GM21723 (cell line): Measurements from ENCODE around the gene APBA2.
"Not testable (repeated sequence)": the region's sequence is repeated elsewhere in the genome, so short reads cannot be mapped to it uniquely, and the experiment has no call there.

ENCODE experiments used
- ATAC-seq: cut with Tn5 transposase; IDR thresholded peaks from one replicate; pipeline ENCODE4 v1.9.1; 2021; ENCODE audit warnings: mild to moderate bottlenecking, moderate library complexity; ENCODE audit not compliant: unreplicated experiment

APBA2 gene

DNA sequence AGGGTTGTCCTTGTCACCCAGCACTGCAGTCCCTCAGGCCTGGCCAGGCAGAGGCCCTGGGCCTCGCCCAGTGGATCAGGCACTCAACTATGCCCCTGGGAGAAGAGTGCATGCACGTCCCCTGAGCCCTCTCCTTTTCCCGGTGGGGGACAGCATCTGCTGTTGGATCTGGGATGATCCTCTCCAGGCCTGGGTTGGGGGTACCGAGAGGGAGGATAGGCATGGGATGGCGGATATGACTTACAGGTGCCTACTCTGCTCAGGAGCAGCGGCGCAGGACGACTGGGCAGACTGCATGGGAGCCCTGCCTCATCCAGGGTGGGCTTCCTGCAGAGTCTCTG is 9.0 kb upstream of the APBA2 start:
- no peak for ATAC-seq

DNA sequence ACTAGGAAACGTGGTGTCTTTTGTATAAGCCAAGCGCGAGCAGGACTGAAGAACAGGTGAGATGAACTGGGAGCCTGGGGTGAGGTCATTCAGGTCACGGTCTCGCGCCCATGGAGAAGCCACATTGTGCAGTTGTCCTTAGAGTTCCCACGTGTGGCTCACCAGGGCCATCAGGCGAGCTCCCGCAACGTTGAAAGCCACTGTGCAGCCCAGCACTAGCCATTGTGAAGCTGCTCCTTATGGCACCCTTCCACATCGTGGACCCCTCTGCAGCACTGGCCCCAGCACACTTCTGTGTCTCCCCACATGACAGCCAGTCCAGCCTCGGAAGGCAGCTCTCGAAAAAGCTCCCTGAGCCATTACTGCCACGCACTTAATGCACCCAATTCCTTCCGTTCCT is 7.6 kb upstream of the APBA2 start:
- no peak for ATAC-seq

DNA sequence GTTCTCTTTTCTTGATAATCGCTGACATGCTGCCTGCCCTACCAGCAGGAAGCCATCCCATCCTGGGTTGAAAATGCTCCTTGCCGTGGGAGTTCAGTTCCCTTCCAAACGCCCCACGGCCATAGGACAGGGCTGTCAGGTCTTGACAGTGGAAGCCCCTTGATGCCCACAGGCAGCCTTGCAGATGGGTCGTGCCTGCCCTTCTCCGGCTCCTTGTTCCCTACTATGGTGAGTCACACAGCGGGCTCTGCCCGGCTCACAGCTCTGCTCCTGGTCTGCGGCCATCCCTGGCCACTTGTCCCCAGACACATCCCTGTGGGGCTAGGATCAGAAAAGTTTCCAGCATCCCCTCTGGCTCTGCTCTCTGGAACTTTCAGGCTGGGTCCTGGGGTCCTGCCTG is 6.2 kb upstream of the APBA2 start:
- ATAC-seq, result no peak

DNA sequence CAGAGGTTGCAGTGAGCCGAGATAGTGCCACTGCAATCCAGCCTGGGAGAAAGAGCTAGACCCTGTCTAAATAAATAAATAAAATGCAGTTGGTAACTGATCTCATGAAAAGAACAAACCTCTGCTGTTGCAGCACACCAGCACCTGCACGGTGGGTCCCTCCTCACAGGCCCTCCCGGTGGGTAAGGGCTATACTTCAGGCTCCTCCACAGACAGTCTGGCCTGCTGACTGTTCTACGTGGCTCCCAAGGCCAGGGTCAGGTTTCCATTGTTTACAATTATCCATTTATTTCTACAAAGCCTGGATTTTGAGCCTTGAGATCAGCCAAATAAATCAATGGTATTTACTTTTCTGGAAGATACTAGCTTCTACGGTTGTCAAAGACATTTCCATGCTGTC is 5.1 kb upstream of the APBA2 start:
- ATAC-seq, result no peak

DNA sequence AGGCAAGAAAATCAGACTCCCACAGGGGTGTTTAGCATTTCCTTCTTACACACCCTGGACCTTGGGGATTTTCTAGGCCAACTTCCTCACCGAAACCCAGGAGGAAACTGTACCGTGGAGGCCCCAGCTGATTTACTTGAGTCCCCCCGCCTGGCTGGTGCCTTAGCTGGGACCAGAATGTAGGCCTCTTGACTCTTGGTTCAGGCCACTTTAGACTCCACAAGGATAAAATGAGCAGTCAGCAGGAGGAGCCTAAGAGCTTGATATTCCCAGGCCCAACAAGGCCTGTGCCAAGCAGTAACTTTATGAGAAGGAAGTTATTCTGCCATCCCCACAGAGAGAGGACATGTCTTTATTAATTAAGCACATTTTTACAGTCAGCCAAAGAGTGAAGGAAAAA is 4.6 kb upstream of the APBA2 start:
- ATAC-seq, result no peak

DNA sequence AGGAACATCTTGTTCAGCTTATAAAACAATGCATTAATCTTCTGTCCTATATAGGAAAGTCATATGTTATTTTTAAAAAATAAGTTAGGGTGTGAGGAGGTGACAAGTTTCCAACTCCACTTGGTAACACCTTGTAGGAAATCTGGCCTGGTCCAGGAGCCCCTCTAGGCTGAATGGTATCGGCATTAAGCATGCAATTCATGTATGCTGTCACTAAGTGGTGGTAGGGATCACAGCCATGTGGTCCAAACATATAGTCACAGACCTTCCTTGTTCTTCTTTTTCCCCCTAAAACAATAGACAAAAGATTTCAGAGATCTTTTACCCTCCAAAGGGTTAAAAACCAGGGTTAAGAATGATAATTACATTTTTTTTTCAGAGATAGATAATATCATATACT is 4.2 kb upstream of the APBA2 start:
- no peak for ATAC-seq

DNA sequence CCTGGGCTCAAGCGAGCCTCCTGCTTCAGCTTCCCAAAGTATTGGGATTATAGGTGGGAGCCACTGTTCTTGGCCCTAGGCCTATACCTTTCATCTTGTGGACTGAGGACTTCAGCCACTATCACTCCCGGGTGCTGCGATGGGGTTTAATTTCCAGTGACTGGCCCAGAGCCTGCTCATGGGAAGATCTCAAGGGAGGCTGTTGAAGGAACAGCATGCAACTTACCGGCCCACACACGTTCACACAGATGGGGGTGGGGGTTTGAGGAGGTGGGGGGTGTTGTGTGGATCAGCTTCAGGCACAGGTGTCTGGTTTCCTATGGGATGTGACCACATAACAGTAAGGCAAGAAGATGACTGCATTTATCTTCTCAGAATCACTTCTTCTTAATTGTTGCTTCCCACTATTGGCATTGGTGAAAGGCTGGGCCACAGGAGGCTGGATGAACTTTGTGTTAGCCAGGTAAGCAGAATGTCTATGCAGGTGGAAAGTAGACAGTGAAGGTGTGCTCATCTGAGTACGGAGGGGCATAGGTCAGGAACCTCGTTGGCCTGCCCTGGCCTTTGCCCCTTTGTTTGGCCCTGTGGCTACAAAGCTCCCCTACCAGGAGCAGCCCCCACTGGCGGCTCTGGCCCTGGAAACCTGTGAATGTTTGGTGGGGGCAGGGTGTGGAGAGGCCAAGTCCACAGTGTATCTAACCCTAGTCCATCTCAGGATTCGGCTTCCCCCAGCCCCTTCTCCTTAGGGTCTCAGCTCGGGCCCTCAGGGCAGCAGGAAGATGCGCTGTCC is 1.4 kb upstream of the APBA2 start:
- ATAC-seq, result no peak

DNA sequence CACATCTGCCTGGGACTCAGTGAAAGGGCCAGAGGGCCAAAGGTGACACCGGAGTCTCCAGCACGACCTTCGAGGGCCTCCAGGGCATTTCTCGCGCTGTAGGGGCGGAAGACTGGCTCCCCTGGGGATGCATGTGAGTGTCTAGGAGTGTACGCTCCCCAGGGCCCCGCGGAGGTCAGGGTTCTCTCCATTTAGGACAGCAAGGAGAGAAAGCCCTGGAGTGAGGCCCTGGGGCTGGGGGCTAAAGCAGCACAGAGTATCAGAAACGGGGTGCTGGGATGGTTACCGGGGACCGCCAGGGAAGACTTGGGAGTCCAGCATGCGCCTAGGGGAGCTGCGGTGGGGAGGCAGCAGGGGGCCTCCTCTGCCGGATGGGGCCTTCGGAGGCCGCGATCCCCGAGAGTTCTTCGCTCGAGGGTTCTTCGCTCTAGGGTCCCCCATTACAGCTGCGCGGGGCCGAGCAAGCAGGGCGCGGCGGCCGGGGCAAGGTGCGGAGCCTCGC is 595 bp upstream of the APBA2 start:
- ATAC-seq, result no peak

DNA sequence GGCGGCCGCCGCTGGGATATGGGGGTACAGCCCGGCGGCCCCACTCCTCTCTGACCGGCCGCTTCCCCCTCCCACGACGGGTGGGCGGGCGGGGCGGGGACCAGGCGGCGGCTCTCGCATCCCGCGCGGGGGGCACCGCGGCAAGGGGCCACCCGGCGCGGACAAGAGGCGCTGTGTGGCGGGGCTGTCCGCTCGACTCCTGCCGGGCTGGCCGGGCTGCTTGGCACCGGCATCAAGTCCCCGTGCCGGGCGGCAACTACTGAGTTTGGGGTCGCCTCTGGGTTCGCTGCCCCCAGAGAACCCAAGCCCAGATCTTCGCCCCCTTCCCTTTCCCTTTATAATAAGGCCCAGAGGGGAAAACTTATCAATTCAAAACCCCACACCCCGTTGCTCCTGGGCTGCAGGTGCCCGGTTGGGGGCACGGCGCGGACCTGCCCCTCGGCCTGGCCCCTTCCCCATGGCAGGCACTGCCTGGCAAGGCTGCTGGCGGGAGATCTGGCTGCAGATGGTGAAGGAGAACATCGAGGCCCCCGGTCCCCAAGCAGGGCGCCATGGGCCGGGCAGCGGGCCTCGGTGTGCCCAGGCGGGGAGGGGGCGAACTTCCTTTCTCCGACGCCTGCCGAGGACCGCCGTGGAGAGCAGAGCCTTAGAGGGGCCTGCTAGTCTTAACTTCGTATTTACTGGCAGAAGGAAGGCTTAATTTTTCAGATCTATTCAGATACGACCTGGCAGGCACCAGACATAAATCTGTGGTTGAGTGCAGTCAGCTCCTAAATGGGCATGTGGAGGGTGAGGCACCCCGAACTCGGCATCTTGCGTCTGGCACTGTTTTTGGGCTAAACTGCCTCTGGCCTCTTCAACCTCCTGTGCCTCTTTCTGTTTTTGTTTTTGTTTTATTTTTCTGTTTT is 911 bp downstream of the APBA2 start:
- ATAC-seq, result no peak

DNA sequence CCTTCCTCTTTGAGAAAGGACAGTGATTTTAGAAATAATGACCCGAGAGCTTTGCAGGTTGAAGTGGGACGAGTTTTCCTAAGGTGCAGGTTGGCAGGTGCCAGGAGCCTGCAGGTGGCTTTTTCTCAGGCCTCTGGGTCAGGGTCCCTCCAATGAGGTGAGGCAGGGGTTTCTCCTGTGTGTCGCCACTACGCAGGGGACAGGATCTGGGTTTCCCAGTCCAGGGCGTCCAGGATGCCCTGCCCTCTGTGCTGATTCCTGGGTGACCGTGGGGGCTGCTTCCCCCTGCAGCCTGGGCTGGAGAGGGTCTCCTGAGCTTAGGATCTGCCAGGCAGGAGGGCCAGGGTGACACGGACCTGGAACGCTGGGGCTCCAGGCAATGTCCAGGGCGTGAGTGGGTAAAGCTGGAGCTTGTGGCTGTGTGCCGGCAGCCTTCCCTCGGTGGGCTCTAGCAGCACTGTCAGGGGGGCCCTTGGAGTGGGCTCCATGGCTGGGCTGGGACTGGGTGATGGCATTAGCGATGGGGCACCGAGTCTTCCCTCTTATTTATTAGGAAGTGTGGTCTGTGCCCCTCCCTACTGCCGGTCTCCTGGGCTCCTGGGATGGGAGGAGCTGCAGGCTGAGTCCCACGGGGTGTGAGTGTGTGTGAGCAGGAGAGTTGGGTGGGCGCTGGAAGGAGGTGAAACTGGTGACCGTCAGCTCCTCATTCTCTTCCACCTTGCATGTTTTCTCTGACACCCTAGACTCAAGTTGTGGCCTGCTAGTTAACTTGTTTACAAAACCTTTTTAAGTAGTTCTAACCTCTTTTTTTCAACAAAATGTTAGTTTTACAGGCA is 1.8 kb downstream of the APBA2 start:
- ATAC-seq, result no peak

DNA sequence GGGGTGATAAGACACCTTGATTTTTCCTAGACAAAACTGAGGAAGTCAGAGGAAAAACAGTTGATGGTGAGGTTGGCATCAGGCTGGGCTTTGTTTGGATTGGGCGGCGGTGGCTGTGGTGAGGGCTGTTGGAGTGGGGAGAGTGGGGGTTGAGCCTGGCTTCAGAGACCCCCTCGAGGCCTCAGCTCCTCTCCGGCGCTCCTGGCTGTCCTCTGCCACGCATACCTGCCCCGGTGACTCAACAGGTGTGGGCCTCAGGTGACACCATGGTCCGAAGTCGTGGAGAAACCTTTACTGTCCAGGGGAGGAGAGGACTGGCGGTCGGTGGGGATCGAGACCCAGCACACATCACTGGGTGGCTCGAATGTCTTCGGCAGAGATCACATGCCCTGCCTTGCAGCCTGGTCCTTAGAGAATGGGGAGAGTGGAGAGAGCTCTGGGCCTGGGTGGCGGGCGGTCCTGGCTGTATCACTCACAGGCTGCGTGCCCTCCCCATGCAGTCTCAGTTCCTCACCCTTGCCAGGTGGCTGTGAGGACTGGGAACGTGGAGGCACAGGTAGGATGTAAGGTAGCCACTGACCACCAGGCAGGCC is 2.6 kb downstream of the APBA2 start:
- ATAC-seq, result no peak

DNA sequence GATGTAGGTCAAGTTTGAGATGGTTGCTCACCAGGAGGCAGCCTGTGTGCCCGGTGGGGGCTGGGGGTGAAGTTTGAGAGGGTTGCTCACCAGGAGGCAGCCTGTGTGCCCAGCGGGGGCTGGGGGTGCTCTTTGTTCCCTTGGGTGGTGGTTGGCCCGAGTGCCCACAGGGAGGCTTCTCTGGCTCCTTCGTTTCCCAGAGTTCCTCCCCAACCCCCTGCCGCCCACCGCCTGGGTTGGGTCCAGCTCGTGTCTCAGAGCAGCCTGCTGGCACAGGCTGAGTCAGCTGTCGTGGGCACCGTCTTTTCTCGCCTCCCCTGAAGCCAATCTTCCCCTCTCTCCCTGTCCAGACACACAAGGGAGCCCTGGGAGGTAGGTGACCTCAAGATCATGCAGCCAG is 3.1 kb downstream of the APBA2 start:
- ATAC-seq, result no peak

DNA sequence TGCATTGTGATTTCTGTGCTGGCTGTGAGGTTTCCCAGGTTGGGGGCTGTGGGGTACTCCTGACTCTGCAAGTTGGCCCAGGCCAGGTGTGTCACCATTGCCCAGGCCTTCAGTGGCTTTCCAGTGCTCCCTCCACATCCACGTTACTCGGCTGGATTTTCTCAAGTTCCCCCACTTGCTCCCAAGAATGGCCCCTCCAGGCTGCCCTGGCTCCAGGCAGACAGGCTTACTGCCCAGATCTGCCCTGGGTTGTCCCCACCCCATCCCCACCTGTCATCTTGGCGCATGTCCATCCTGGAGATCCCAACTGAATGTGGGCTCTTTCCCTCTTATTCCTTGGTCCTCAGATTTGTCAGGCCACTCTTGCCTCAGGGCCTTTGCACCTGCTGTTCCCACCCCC is 3.6 kb downstream of the APBA2 start:
- no peak for ATAC-seq

DNA sequence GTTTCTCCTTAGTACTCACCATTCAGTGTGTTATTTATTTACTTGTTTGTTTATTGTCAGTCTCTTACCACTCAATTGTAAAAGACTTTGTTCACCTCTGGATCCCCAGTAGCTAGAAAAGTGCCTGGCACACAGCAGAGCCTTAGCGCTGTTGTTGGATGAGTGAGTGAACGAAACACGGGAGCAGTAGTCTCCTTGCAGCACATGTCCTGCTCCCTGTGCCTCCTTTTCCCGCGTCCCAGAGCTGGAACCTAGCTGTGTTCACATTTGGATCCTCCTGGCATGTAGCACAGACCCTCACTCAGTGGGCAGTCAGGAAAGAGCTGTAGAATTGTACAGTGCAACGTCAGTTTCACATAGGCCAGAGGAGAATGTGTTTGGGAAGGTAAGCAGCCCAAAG is 4.1 kb downstream of the APBA2 start:
- ATAC-seq, result not testable (repeated sequence)

DNA sequence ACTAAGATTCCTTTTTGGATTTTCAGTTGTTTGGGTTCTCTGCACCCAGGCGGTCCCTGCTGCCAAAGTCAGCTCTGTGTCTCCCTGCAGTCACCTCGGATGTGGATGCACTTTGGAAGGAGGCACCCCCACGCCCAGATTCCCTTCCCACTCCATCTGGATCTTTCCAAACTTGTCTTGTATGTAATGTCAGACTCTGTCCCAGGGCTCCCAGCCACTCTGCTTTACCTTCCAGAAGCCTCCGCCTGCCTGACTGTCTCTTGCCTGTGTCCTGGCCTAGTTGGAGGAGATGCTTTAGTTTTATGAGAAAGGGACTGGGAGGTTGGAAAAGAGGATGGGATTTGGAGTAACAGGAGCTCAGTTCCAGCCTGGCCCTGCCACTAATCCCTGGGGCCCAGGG is 4.5 kb downstream of the APBA2 start:
- ATAC-seq, result not testable (repeated sequence)

DNA sequence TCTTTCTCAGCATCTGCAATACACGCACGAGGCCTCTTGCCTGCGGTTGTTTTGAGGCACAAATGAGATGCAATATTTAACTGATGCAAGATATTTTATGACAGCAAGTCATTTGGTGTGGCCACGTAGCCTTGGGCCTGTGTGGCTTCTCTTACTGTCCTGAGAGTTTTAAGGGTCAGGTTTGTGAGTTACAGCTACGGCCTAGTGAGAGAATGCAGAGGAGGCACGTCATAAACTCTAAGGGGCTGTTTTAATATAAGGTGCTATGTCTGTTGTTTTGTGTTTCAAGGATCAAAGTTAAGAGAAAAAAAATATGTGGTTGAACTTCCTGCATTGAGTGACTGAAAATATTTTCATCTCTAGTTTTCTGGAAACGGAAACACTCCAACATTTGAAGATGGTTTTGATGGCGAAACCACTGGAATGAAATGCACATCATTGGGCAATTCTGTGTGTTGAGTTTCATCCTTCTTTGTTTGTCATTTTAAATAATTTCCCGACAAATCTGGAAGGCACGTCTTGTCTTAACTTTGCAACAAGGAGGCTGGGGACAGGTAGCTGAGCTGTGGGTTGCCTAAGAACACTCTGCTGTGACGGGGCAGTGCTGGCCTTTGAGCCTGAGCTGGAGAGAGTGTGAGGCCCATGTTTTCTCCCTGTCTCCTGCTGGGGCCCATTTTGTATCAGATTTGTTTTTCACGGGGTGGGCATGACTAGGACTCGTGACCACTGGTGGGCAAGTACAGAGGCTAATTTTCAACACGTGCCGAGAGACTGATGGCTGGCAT is 5.1 kb downstream of the APBA2 start:
- ATAC-seq, result no peak

DNA sequence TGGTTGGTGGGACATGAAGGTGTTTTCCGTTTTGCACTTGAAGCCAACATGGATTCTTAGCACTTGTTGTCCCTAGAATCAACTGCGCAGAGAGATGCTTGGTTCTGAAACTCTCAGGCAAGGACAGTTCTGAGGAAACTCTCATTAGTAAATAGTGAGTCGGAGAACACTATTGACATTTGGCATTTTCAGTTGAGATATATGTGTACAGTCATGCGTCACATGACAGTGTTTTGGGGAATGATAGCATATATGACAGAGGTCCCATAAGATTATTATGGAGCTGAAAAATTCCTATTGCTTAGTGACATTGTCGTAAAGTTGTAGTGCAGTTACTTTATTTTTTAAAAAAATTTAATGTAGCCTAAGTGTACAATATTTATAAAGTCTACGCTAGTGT is 5.8 kb downstream of the APBA2 start:
- ATAC-seq, result no peak

DNA sequence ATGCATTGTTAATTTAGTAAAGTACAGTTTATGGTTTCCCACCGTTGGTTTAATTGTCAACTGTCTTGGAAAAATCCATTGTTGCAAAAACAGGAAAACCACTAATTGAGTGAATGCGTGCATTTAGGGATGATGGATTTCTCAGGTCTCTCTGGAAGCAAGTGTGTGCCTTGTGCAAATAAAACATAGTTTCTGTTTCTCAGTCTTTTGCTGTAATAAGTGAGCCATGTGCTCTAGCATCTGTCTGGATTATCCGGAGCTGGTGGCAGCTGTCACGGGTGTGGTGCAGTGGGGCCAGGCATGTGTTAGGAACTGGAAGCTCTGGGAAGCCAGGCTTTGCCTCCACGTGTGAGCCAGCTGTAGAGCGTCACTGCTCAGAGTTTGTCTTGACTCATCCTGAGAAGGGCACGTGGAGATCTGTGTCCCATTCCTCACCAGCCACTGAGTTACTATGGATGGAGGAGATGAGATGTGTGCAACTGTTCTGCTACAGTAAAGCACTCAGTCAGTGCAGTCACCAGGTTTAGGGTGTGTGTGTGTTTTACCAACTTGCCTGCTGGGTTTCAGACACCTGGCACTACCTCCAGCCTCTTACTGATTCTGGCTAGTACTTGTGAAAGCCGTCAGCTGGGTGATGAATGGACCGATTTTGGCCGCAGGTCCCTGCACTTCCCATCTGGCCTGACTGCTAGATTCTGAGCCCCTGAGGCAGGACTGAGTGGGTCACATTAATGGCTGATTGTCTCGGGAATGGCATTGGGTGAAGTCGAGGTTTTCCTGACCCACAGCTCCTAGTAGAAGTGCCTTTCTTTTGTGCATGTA is 7.2 kb downstream of the APBA2 start:
- ATAC-seq, result no peak

DNA sequence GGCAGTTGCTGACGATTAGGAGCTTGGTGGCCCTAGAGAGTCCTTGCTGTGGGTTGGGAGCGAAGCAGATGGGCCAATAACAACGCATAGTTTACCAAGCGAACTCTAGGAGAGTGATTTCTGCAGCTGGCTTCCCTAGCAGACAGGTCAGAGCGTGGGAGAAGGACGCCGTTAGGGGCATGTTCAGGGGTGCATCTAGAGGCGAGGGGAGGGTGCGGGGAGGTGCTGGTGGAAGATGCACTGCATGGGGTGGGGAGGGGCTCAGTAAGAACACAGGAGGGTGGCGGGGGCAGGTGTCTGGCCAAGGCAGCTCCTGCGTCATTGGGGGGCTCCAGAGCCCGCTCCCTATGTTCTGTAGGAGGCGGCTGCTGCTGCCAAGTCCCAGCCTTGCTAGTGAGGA is 8.9 kb downstream of the APBA2 start:
- no peak for ATAC-seq
